DND-41 (cell line): ENCODE results near the gene HSF2BP.

Experiments used
- CTCF ChIP-seq: IDR thresholded peaks from 2 replicates; pipeline ENCODE4 v1.5.1; 2012; ENCODE audit warnings: borderline replicate concordance, low read length, moderate library complexity, mild to moderate bottlenecking; ENCODE audit not compliant: poor library complexity, severe bottlenecking; ENCODE audit errors: extremely low read depth
- EZH2 ChIP-seq: IDR thresholded peaks from 3 replicates; pipeline ENCODE4 v1.6.1; 2012; ENCODE audit warnings: borderline replicate concordance, low read depth, mild to moderate bottlenecking, moderate library complexity, low read length, inconsistent platforms; ENCODE audit not compliant: severe bottlenecking

- TF ChIP-seq CTCF (no peak), EZH2 (no peak)
Measured at GRCh38 chr21:43585514-43585913, 73.8 kb downstream of the HSF2BP start.
